Measurements from ENCODE around the gene SLC4A4.

SLC4A4 gene

DNA sequence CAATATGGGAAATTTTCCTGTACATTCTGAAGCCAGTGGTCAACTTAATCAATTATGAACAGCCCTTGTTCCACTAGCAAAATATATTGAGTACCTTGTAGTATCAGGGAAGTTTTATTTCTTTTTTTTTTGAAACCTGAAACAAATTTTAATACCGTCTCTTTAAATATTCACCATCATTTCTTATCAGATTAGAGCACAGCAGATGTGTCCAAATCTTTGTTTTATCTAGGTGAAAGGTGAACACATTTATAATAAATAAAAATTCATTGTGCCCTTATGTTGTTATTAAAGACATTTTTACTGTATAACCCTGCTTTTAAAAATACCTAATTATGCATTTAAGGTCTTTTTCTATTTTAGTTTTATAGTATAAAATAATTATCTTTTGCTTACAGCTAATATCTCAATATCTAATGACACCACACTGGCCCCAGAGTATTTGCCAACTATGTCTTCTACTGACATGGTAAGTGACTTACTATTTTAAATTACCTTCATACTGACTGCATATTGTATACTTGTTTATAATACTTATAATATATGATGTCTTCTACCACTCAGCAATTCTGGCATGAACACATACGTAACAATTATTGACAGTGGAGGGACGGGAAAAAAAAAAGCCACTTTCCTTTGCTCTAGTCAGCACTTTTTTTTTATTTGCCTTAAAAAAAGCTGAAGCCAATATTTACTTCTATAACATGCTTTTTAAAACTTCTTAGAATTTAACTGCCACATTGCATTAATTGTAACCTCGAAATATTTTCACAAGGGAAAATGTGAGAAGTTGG, 147.9 kb downstream of the SLC4A4 start:
- no peak for TF ChIP-seq YY1 (IDR thresholded peaks at IDR 0.05; ENCODE audit: low read depth)
- no peak for TF ChIP-seq TAF1 (IDR thresholded peaks at IDR 0.05; ENCODE audit: low read depth)
- no peak for TF ChIP-seq TEAD4 (IDR thresholded peaks at IDR 0.05)
- TF ChIP-seq CEBPB (IDR thresholded peaks at IDR 0.05): no peak
- TF ChIP-seq FOXM1 (IDR thresholded peaks at IDR 0.05; ENCODE audit: borderline replicate concordance, low read depth): no peak
- TF ChIP-seq TCF12 (IDR thresholded peaks at IDR 0.05; ENCODE audit: low read depth): no peak
- no peak for TF ChIP-seq ZBTB7A (IDR thresholded peaks at IDR 0.05; ENCODE audit: low read depth)
- TF ChIP-seq EP300 (IDR thresholded peaks at IDR 0.05; ENCODE audit: borderline replicate concordance): no peak

GRCh38 chr4:71487344-71487920, 148.6 kb downstream of the SLC4A4 start:
- TF ChIP-seq FOXM1 (IDR thresholded peaks at IDR 0.05; ENCODE audit: borderline replicate concordance, low read depth): no peak
- TF ChIP-seq, protein P1, sequence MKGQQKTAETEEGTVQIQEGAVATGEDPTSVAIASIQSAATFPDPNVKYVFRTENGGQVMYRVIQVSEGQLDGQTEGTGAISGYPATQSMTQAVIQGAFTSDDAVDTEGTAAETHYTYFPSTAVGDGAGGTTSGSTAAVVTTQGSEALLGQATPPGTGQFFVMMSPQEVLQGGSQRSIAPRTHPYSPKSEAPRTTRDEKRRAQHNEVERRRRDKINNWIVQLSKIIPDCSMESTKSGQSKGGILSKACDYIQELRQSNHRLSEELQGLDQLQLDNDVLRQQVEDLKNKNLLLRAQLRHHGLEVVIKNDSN (IDR thresholded peaks at IDR 0.05): no peak
- TF ChIP-seq EGR1 (IDR thresholded peaks at IDR 0.05): no peak
- TF ChIP-seq CREB1 (IDR thresholded peaks at IDR 0.05; ENCODE audit: low read depth): no peak
- no peak for TF ChIP-seq CEBPB (IDR thresholded peaks at IDR 0.05)
- TF ChIP-seq MAX (IDR thresholded peaks at IDR 0.05): no peak
- TF ChIP-seq EP300 (IDR thresholded peaks at IDR 0.05; ENCODE audit: borderline replicate concordance): no peak
- TF ChIP-seq NFIC (IDR thresholded peaks at IDR 0.05): no peak
- TF ChIP-seq REST (IDR thresholded peaks at IDR 0.05; ENCODE audit: low read depth): no peak
- no peak for TF ChIP-seq TCF12 (IDR thresholded peaks at IDR 0.05; ENCODE audit: low read depth)
- TF ChIP-seq ZBTB7A (IDR thresholded peaks at IDR 0.05; ENCODE audit: low read depth): no peak
- no peak for TF ChIP-seq TAF1 (IDR thresholded peaks at IDR 0.05; ENCODE audit: low read depth)
- TF ChIP-seq TEAD4 (IDR thresholded peaks at IDR 0.05): no peak
- TF ChIP-seq YY1 (IDR thresholded peaks at IDR 0.05; ENCODE audit: low read depth): no peak

GRCh38 chr4:71494539-71494938, 155.7 kb downstream of the SLC4A4 start:
- TF ChIP-seq YY1 (IDR thresholded peaks at IDR 0.05; ENCODE audit: low read depth): no peak
- no peak for TF ChIP-seq TCF12 (IDR thresholded peaks at IDR 0.05; ENCODE audit: low read depth)
- TF ChIP-seq EGR1 (IDR thresholded peaks at IDR 0.05): no peak
- no peak for TF ChIP-seq TEAD4 (IDR thresholded peaks at IDR 0.05)
- no peak for TF ChIP-seq CREB1 (IDR thresholded peaks at IDR 0.05; ENCODE audit: low read depth)
- TF ChIP-seq MAX (IDR thresholded peaks at IDR 0.05): no peak
- no peak for TF ChIP-seq ZBTB7A (IDR thresholded peaks at IDR 0.05; ENCODE audit: low read depth)
- TF ChIP-seq EP300 (IDR thresholded peaks at IDR 0.05; ENCODE audit: borderline replicate concordance): no peak
- no peak for TF ChIP-seq CEBPB (IDR thresholded peaks at IDR 0.05)
- no peak for TF ChIP-seq NFIC (IDR thresholded peaks at IDR 0.05)
- TF ChIP-seq, protein P1 (IDR thresholded peaks at IDR 0.05): no peak
- no peak for TF ChIP-seq RAD21 (IDR thresholded peaks at IDR 0.05; ENCODE audit: low read depth)
- no peak for TF ChIP-seq FOXM1 (IDR thresholded peaks at IDR 0.05; ENCODE audit: borderline replicate concordance, low read depth)
- TF ChIP-seq TAF1 (IDR thresholded peaks at IDR 0.05; ENCODE audit: low read depth): no peak
- TF ChIP-seq REST (IDR thresholded peaks at IDR 0.05; ENCODE audit: low read depth): no peak

DNA sequence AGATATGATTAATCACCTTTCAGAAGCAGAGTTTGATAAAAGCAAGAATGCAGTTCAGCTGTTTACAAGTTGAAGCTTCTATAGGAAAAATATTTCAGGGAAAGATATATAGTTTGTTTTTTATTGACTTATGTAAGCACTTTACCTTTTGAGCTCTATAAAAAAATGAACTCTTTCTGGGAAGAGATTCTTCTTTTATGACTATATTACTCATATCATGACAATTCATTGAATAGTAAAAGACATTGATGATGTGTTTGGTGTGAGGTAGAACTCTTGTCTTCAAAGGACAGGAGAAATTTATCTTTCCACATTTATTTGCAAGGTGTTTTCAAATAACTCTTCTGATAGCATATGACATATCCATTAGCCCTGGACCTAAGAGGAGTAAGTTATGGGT, 156.6 kb downstream of the SLC4A4 start:
- TF ChIP-seq EP300 (IDR thresholded peaks at IDR 0.05; ENCODE audit: borderline replicate concordance): no peak
- no peak for TF ChIP-seq REST (IDR thresholded peaks at IDR 0.05; ENCODE audit: low read depth)
- TF ChIP-seq ZBTB7A (IDR thresholded peaks at IDR 0.05; ENCODE audit: low read depth): no peak
- no peak for TF ChIP-seq TAF1 (IDR thresholded peaks at IDR 0.05; ENCODE audit: low read depth)
- TF ChIP-seq CREB1 (IDR thresholded peaks at IDR 0.05; ENCODE audit: low read depth): no peak
- no peak for TF ChIP-seq MAX (IDR thresholded peaks at IDR 0.05)
- no peak for TF ChIP-seq TCF12 (IDR thresholded peaks at IDR 0.05; ENCODE audit: low read depth)
- TF ChIP-seq CEBPB (IDR thresholded peaks at IDR 0.05): no peak
